ENCODE results near the gene KIF26B.
A peak's percentile ranks its signal among the peaks of the same experiment; 100 is the strongest.
"Not testable (repeated sequence)": the region's sequence is repeated elsewhere in the genome, so short reads cannot be mapped to it uniquely, and the experiment has no call there.

Gene KIF26B

DNA sequence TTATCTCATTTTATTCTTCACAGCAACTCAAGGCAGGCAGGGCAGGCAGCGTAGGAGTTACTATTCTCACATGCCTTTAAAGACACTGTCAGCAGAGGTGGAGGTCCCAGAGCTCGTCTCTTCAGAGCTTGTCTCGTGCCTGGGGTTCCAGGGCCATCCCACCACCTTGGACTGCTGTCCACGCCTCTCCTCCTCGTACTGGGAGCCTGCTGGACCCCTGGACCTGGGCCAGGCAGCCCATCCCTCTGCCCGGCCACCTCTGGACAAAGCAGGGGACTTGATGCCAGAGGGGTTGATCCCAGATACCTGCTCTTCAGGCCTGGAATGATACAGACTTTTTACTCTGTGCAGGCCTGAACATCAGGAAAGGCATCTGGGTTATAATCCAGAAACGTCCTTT, 546.8 kb downstream of the KIF26B start:
- no peak for DNase-seq (ENCODE audit: low read depth)

DNA sequence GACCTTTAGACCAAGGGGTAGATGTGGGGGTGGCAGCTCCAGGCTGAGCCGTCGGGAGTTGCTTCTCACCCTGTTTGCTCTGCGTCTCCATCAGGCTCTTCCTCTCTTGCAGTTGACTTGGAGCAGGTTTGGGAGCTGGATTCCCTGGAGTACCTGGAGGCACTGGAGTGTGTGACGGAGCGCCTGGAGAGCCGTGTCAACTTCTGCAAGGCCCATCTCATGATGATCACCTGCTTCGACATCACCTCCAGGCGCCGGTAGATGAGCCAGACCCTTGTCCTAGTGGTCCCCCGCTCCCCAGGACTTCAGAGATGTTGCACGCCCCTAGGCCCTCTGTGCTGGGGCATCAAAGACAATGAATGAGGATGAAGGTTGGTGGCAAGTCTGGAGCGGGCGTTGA, 547.6 kb downstream of the KIF26B start:
- DNase-seq (ENCODE audit: low read depth): no peak

DNA sequence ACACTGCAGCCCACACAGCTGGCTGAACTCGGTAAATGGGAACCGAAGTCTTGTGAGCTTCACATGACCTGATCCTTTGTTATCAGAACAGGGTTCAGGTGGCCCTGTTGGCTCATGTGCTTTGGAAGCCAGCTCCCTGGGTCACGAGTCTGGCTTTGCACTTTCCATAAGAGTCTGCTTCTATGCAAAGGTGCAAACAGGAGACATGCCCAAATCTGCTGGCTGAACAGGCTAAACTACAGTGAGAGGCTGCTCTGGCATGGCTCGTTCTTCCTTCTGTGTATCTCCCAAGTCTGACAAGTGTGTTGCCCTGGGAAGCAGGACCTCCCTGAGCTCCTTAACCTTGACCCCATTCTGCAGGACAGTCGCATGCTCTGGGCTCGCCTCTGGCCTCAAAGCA, 549.6 kb downstream of the KIF26B start:
- DNase-seq (ENCODE audit: low read depth): no peak

DNA sequence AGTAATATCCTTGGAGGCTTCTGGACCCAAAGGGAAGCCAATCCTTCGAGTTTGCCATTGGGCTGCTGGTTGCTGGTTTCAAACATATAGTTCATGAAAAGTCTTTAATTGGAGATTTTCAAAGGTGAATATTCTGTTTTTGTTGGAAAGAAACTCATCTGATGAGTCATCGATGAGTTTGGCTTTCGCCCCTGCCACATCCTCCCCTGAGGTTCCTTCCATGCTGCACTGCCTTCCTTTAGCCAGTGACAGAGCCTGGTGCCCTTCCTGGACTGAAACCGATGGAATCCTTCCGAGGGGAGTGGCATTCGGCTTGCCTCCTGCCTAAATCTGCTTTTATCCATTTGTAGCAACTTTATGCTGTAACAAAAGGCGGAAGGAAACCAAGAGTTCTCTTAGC, 550.0 kb downstream of the KIF26B start:
- DNase-seq (ENCODE audit: low read depth): peak; percentile 17

DNA sequence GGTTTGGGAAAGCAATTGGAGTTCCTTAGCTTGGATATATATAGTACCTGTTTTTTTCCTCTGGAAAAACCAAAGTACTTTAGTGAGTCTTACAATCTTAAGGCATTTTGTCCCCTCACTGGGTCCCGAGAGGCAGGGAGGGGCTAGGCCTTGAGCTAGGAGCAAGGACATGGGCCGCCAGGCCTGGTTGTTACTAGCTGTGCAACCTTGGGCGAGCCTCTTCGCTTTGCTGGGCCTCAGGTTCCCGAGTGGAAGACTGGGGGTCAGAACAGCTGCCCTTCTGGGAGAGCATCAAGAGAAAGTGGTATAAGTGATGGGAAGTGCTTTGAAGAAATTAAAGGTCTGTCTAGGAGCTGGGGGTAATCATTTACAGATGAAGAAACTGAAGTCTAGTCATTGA, 553.2 kb downstream of the KIF26B start:
- no peak for DNase-seq (ENCODE audit: low read depth)

DNA sequence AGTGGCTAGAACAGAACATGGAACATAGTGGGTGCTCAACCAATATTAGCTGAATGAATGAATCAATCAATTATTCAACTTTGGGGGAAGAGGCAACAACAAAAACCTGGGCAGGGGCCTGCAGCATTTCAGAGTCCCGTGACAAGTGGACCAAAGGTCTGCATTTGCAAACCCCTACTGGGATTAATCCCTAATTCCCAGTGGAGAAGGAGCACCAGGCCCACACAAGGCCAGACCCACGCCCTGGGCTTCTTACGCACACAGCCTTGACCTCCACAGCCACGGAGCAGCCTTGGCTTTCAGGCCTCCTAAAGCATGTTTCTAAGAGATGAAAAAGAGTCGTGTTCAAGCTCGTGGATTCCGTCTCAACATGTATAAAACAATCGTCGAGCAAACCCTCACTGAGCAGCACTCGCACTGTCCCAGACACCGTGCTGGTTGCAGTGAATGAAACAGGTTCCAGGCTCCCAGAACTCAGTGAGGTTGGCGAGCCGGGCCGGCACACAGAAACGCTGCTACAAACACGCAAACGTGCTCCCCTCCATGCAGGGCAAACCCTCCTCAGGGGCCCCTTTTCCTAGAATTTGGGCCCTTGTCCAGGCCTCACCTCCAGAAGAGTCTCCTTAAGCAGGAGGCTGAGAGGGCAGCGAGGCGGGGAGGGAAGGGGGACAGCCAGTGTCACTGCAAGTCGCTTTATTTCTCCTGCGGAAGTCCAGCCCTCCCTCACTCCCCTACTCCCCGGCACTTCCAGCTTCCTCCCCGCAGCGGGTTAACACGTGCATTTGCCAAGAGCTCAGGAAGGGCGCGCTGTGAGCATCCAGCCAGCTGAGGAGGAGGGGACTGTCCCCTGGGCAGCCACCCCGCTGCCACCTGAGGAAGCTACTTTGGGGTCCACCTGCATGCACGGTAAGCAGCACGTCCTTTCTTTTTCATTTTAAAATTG, 556.4 kb downstream of the KIF26B start:
- DNase-seq (ENCODE audit: low read depth): no peak

DNA sequence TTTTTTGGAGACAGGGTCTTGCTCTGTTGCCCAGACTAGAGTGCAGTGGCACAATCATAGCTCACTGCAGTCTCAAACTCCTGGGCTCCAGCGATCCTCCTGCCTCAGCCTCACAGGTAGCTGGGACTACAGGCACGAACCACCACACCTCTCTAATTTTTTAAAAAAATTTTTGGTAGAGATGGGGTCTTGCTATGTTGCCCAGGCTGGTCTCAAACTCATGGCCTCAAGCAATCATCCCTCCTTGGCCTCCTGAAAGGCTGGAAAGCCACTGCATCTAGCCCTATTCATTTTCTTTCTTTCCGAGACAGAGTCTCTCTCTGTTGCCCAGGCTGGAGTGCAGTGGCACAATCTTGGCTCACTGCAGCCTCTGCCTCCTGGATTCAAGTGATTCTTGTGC, 559.2 kb downstream of the KIF26B start:
- not testable (repeated sequence) for DNase-seq (ENCODE audit: low read depth)

DNA sequence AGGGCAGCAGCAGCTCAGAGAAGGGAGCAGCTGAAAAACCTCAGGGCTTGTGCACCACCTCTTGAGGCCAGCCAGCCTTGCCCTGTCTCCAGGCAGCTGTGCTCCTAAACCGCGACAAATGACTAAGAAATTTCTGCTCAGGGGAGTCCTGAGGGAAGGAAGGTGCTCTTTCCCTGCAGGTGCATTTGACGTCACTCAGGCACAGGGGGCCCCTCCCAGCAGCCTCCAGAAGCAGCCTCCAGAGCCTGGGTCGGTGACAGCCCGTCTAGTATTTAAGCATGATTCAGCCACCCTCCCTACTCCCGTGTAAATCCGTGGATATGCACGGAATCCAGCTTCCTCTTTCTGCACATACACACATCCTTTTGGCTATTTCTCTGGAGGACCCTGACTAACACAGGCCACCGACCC, 560.5 kb downstream of the KIF26B start:
- DNase-seq (ENCODE audit: low read depth): no peak

DNA sequence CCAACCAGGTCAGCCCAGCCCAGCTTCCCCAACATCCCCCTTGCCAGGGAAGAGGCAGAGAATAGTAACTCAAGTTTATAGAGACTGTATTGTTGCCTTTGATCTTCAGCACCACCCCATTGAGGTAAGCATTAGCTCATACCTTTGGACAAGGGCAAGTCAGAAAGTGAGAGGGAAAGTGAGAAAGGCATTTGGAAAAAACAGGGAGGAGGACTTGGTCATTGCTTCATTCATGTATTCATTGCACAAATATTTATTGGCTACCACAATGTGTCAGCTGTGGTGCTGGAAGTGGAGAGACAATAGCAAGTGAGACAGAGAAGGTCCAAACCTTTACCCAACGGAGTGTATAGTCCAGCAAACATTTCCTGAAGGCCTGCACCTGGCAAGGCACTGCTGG, 561.2 kb downstream of the KIF26B start:
- peak; percentile 36 for DNase-seq (ENCODE audit: low read depth)

DNA sequence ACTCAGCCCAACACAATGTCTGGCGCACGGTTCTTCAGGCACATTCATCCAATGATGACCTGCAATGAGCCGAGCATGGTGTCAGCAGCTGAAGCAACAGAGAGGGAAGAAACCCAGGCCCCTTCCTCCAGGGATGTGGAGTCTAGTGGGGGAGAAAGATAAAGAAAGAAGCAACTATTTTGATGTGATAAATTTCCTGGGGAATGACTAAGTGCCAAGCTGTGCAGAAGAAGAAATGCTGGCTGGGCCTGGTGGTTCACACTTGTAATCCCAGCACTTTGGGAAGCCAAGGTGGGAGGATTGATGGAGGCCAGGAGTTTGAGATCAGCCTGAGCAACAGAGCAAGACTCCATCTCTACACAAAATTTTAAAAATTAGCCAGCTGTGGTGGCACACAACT, 561.8 kb downstream of the KIF26B start:
- no peak for DNase-seq (ENCODE audit: low read depth)

DNA sequence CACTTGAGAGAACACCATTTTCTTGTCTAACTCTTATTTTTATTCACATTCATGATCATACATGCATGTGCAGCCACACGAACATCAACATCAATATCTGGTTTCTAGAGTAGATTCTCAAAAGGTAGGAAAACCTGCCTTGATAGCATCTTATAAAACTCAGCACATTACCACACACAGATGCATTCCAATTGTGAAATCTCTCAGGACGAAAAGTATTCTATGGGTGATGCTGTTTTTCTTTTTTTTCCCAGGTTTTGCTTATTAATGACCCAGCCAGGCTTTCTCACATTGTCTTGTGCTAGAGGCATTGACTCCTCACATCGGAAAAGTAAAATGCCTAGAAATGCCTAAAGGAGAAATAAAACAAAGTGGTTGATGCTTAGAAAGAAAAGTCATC, 562.8 kb downstream of the KIF26B start:
- DNase-seq (ENCODE audit: low read depth): no peak

DNA sequence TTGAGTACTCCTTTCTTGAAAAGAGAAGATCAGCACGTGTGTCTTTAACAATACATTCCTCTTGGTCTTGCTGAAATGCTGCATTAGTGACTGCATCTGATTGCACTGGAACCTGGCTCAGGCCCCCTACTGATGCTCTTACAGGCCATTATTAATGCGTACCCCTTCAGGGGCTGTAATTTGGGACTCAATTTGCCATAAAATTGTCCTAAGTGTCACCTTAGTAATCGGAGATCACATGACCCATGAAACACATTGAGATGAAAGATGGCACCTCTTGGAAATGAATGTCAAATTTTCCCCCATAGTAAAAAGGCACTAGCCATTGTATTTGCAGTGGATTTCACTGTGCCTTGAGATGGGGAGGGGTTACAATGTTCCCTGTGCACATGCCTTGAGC, 563.3 kb downstream of the KIF26B start:
- DNase-seq (ENCODE audit: low read depth): no peak

DNA sequence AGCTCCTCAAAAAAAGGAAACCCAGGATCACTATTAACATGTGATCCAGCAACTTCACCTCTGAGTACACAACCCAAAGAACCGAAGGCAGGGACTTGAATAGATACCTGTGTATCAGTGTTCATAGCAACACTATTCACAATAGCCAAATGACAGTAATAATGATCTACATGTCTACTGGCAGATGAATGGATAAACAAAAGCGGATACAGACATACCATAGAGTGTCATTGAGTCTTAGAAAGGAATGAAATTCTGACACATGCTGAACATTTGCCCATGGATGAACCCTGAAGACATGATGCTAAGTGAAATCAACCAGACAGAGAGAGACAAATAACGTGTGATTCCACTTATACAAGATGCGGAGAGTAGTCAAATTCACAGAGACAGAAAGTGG, 564.2 kb downstream of the KIF26B start:
- DNase-seq (ENCODE audit: low read depth): no peak

DNA sequence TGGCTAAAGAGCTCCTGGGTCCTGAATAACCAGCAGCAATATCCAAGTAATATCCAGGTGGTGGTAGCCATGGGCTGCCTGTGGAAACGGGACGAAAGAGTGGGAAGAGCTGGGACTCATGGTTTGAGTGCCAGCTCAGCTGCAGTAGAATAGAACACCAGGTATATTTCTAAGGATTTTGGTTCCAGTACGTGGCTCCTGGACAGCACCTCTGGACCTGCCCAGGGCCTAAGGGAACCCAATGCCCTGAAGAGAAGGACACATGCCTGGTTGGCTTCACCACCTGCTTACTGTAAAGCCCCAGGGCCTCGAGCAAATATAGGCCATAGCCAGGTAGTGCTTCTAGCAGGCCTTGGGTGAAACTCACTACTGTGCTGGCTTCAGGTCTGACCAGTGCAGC, 566.7 kb downstream of the KIF26B start:
- DNase-seq (ENCODE audit: low read depth): no peak

DNA sequence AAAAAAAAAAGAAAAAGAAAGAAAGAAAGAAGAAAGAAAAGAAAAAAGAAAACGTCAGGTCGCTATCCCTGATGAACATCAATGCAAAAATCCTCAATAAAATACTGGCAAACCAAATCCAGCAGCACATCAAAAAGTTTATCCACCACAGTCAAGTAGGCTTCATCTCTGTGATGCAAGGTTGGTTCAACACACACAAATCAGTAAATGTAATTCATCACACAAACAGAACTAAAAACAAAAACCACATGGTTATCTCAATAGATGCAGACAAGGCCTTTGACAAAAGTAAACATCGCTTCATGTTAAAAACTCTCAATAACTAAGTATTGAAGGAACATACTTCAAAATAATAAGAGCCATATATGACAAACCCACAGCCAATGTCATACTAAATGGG, 573.2 kb downstream of the KIF26B start:
- not testable (repeated sequence) for DNase-seq (ENCODE audit: low read depth)

DNA sequence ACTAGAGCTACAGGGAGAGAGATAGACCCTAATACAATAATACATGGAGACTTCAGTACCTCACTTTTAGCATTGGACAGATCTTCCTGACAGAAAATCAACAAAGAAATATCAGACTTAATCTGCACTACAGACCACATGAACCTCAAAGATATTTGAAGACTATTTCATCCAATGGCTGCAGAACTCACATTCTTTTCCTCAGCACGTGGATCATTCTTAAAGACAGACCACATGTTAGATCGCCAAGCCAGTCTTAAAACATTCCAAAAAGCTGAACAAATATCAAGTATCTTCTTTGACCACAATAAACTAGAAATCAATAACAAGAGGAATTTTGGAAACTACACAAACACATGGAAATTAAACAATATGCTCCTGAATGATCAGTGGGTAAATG, 576.0 kb downstream of the KIF26B start:
- DNase-seq (ENCODE audit: low read depth): no peak

DNA sequence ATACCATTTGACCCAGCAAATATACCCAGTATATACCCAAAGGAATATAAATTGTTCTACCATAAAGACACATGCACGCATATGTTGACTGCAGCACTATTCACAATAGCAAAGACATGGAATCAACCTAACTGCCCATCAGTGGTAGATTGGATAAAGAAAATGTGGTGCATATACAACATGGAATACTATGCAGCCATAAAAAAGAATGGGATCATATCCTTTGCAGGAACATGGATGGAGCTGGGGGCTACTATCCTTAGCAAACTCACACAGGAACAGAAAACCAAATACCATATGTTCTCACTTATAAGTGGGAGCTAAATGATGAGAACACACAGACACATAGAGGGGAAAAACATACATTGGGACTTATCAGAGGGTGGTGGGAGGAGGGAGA, 585.6 kb downstream of the KIF26B start:
- DNase-seq (ENCODE audit: low read depth): not testable (repeated sequence)

DNA sequence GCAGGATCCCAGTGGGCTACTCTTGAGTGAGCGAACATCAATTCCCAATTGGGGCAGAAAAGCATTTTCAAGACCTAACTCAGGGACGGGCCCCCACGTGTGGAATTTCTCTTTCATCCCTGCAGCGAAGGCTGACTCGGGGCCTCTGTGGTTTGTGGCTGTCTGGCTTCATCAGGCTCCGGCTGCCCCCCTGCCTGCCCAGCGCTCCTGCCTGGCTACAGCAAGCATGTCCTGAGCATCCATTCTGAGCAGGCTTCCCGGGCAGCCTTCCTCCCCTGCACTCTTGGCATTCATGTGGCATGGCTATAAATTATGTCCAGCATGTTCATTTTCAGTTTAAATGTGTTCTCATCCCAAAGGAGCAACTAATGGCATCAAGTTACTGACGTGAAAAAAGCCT, 588.1 kb downstream of the KIF26B start:
- no peak for DNase-seq (ENCODE audit: low read depth)

DNA sequence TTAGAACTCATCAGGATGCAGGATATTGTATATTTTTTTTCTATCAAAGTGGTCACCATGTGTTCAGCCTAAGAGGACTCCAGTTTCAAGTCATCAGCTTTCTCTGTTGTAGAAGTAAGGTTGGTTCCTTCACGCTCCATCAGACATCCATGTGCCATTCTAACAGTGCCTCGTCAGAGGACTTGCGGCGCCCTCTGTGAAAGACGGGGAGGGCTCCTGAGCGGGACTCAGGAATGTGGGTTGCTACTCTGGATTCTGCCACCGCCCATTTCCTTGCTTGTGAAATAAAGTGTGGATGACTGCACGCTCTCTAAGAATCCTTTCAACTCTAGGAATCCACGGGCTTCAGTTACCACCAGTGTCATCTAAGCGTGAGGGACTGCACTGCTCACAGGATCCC, 593.5 kb downstream of the KIF26B start:
- DNase-seq (ENCODE audit: low read depth): no peak

DNA sequence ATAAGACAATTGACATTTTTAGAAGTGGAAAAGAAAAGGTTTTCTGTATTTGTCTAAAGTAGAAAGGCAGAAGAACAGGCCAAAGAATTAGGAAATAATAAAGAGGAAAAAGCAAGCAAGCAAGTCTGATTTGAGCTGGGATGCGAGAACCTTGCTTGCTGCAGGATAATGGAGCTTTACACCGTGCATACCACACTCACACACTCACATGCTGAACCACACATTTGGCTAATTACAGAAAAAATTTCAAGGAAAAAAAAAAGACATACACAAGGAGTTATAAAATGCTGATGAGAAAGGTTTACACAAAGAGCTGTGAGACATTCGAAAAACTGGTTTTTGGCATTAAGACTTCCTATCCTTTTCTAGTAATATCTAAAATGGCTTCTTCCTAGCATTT, 593.9 kb downstream of the KIF26B start:
- DNase-seq (ENCODE audit: low read depth): no peak

DNA sequence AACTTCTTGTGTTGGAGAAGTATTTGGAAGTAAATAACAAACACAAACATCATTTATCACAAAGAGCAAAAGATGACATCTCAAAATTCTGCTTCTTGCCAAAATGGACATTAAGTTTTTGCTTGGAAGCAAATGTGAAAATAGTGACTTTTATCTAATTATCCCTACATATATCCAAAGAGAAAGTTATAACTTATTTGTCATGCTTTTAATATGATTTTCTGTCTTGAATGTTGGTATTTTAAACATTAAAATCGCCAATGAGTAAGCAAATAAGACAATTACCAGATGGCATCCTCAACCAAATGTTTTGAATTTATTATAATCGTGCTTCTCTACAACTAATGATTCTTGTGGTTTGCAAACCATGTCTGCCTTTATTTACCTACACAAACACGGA, 594.3 kb downstream of the KIF26B start:
- no peak for DNase-seq (ENCODE audit: low read depth)

DNA sequence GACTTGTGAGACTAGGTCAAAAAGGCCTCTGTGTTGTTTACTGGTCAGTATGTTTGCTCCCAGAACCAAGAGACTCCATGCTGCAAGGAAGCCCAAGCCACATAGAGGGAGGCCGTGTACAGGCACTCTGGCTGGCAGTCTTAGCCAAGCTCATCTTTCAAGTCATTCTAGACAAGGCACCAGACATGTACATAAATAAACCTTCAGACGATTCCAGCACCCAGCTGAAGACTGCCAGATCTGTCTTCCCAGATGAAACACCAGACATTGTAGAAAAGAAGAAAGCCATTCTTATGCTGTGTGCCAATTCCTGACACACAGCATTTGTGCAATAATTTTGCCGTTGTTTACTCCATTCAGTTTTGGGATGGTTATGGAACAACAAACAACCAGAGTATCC, 595.5 kb downstream of the KIF26B start:
- DNase-seq (ENCODE audit: low read depth): no peak

DNA sequence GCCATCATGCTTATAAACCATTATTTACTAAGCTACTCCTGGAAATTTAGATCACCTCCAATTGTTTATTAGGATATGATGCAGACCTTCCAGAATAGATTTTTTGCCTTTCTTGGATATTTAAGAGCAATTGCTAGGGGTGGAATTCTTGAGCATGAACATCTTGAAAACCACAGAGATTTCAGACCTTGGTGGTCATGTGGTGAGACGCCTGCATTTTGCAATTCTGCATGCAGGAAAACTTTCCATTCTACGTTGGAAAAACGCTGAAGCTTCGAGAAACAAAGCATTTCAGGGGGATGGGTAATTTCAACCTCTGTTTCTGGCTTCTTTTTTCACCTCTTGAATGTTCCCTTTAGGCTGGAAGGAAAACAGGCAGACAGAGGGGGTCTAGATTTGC, 596.3 kb downstream of the KIF26B start:
- no peak for DNase-seq (ENCODE audit: low read depth)

All from HS-27A (cell line).